Measurements from ENCODE around the gene FCRL3.

DNA sequence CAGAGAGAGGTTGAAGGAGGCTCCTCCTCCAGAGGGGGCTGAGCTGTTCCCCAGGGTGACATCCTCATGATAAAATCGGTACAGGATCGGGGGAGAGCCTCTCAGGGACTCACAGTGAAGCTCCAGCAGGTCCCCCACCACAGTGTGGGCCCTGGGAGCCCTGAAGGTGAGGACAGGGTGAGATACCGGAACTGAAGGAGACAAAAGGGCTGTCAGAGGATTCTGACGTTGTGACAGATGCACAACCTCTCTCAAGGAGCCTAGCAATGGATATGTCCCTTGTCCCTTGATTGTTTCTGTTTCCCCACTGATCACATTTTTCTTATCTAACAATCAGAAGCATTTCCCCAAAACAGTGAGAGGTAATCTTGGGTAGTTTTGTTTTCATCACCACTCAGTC, 5.2 kb downstream of the FCRL3 start:
- TF ChIP-seq, protein P1, sequence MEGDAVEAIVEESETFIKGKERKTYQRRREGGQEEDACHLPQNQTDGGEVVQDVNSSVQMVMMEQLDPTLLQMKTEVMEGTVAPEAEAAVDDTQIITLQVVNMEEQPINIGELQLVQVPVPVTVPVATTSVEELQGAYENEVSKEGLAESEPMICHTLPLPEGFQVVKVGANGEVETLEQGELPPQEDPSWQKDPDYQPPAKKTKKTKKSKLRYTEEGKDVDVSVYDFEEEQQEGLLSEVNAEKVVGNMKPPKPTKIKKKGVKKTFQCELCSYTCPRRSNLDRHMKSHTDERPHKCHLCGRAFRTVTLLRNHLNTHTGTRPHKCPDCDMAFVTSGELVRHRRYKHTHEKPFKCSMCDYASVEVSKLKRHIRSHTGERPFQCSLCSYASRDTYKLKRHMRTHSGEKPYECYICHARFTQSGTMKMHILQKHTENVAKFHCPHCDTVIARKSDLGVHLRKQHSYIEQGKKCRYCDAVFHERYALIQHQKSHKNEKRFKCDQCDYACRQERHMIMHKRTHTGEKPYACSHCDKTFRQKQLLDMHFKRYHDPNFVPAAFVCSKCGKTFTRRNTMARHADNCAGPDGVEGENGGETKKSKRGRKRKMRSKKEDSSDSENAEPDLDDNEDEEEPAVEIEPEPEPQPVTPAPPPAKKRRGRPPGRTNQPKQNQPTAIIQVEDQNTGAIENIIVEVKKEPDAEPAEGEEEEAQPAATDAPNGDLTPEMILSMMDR (IDR thresholded peaks at IDR 0.05; ENCODE audit: low read depth, low read length, missing input control), result no peak
- TF ChIP-seq, protein P2, sequence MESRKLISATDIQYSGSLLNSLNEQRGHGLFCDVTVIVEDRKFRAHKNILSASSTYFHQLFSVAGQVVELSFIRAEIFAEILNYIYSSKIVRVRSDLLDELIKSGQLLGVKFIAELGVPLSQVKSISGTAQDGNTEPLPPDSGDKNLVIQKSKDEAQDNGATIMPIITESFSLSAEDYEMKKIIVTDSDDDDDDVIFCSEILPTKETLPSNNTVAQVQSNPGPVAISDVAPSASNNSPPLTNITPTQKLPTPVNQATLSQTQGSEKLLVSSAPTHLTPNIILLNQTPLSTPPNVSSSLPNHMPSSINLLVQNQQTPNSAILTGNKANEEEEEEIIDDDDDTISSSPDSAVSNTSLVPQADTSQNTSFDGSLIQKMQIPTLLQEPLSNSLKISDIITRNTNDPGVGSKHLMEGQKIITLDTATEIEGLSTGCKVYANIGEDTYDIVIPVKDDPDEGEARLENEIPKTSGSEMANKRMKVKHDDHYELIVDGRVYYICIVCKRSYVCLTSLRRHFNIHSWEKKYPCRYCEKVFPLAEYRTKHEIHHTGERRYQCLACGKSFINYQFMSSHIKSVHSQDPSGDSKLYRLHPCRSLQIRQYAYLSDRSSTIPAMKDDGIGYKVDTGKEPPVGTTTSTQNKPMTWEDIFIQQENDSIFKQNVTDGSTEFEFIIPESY (IDR thresholded peaks at IDR 0.05), result no peak
- TF ChIP-seq SP1 (IDR thresholded peaks at IDR 0.05) (no peak), RAD21 (IDR thresholded peaks at IDR 0.05) (no peak), TAF1 (conservative IDR thresholded peaks at IDR 0.05) (no peak), RXRA (IDR thresholded peaks at IDR 0.05) (no peak), HNF4G (IDR thresholded peaks at IDR 0.05) (no peak), JUND (IDR thresholded peaks at IDR 0.05) (no peak), YY1 (IDR thresholded peaks at IDR 0.05) (no peak), NR2F2 (IDR thresholded peaks at IDR 0.05) (no peak)

All from liver (tissue), 3 donors.